Ishikawa (cell line): Measurements from ENCODE around the gene SLC7A10.

Experiments used
- CEBPB ChIP-seq: IDR thresholded peaks from 2 replicates; pipeline ENCODE4 v1.6.1; 2012
- CREB1 ChIP-seq: IDR thresholded peaks from 2 replicates; pipeline ENCODE4 v1.6.1; 2012; ENCODE audit warnings: low read depth
- EGR1 ChIP-seq: IDR thresholded peaks from 2 replicates; pipeline ENCODE4 v1.6.1; 2012
- EP300 ChIP-seq: IDR thresholded peaks from 2 replicates; pipeline ENCODE4 v1.6.1; 2012; ENCODE audit warnings: borderline replicate concordance
- FOXM1 ChIP-seq: IDR thresholded peaks from 2 replicates; pipeline ENCODE4 v1.6.1; 2012; ENCODE audit warnings: low read depth, borderline replicate concordance
- NFIC ChIP-seq: IDR thresholded peaks from 2 replicates; pipeline ENCODE4 v1.6.1; 2012
- RAD21 ChIP-seq: IDR thresholded peaks from 2 replicates; pipeline ENCODE4 v1.6.1; 2012; ENCODE audit warnings: low read depth
- TAF1 ChIP-seq: IDR thresholded peaks from 2 replicates; pipeline ENCODE4 v1.6.1; 2012; ENCODE audit warnings: low read depth, mild to moderate bottlenecking
- TCF12 ChIP-seq: IDR thresholded peaks from 2 replicates; pipeline ENCODE4 v1.6.1; 2012; ENCODE audit warnings: low read depth
- TEAD4 ChIP-seq: IDR thresholded peaks from 2 replicates; pipeline ENCODE4 v1.6.1; 2012
- YY1 ChIP-seq: IDR thresholded peaks from 2 replicates; pipeline ENCODE4 v1.6.1; 2012; ENCODE audit warnings: low read depth
- ZBTB7A ChIP-seq: IDR thresholded peaks from 2 replicates; pipeline ENCODE4 v1.6.1; 2012; ENCODE audit warnings: low read depth
- TF ChIP-seq, protein P1 (sequence below): IDR thresholded peaks from 2 replicates; pipeline ENCODE4 v1.6.1; 2012; ENCODE audit warnings: low read depth, mild to moderate bottlenecking
- TF ChIP-seq, protein P2 (sequence below): IDR thresholded peaks from 2 replicates; pipeline ENCODE4 v1.6.1; 2012
- TF ChIP-seq, protein P3 (sequence below): IDR thresholded peaks from 2 replicates; pipeline ENCODE4 v1.6.1; 2012

The SLC7A10 gene

GRCh38 chr19:33248954-33249613, 23.4 kb upstream of the SLC7A10 start:
- TF ChIP-seq EP300: no peak
- no peak for TF ChIP-seq CREB1
- TF ChIP-seq RAD21: no peak
- no peak for TF ChIP-seq YY1
- TF ChIP-seq NFIC: no peak
- TF ChIP-seq FOXM1: no peak
- TF ChIP-seq, protein P1, sequence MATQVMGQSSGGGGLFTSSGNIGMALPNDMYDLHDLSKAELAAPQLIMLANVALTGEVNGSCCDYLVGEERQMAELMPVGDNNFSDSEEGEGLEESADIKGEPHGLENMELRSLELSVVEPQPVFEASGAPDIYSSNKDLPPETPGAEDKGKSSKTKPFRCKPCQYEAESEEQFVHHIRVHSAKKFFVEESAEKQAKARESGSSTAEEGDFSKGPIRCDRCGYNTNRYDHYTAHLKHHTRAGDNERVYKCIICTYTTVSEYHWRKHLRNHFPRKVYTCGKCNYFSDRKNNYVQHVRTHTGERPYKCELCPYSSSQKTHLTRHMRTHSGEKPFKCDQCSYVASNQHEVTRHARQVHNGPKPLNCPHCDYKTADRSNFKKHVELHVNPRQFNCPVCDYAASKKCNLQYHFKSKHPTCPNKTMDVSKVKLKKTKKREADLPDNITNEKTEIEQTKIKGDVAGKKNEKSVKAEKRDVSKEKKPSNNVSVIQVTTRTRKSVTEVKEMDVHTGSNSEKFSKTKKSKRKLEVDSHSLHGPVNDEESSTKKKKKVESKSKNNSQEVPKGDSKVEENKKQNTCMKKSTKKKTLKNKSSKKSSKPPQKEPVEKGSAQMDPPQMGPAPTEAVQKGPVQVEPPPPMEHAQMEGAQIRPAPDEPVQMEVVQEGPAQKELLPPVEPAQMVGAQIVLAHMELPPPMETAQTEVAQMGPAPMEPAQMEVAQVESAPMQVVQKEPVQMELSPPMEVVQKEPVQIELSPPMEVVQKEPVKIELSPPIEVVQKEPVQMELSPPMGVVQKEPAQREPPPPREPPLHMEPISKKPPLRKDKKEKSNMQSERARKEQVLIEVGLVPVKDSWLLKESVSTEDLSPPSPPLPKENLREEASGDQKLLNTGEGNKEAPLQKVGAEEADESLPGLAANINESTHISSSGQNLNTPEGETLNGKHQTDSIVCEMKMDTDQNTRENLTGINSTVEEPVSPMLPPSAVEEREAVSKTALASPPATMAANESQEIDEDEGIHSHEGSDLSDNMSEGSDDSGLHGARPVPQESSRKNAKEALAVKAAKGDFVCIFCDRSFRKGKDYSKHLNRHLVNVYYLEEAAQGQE: no peak

GRCh38 chr19:33248553-33248953, 22.9 kb upstream of the SLC7A10 start:
- TF ChIP-seq EGR1 (no peak), EP300 (no peak), CREB1 (no peak)

DNA sequence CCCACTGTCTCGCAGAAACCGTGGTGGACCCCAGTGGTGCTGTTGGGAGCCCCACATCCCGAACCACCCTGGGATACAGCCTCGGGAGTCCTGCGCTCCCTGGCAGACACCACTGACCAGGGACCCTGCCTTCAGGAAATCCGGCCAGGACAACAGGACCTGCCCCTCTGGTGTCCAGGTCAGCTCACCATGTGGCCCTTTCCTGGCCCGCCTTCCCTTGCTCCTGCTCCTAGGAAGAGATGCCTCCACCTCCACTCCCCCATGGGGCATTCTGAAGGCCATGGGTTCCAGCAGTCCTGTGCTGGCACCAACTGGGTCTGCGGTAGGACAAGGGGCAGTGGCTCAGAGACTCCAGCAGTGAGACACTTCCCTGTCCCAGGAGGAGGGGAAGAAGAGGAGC, 22.5 kb upstream of the SLC7A10 start:
- TF ChIP-seq FOXM1: no peak
- no peak for TF ChIP-seq EGR1
- no peak for TF ChIP-seq RAD21
- TF ChIP-seq TCF12: no peak
- no peak for TF ChIP-seq NFIC
- TF ChIP-seq CREB1: no peak
- TF ChIP-seq TAF1: no peak
- no peak for TF ChIP-seq CEBPB
- TF ChIP-seq, protein P1: no peak
- TF ChIP-seq, protein P2, sequence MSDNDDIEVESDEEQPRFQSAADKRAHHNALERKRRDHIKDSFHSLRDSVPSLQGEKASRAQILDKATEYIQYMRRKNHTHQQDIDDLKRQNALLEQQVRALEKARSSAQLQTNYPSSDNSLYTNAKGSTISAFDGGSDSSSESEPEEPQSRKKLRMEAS: no peak
- TF ChIP-seq ZBTB7A: no peak
- TF ChIP-seq, protein P3, sequence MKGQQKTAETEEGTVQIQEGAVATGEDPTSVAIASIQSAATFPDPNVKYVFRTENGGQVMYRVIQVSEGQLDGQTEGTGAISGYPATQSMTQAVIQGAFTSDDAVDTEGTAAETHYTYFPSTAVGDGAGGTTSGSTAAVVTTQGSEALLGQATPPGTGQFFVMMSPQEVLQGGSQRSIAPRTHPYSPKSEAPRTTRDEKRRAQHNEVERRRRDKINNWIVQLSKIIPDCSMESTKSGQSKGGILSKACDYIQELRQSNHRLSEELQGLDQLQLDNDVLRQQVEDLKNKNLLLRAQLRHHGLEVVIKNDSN: no peak
- no peak for TF ChIP-seq YY1
- no peak for TF ChIP-seq EP300
- TF ChIP-seq TEAD4: no peak

DNA sequence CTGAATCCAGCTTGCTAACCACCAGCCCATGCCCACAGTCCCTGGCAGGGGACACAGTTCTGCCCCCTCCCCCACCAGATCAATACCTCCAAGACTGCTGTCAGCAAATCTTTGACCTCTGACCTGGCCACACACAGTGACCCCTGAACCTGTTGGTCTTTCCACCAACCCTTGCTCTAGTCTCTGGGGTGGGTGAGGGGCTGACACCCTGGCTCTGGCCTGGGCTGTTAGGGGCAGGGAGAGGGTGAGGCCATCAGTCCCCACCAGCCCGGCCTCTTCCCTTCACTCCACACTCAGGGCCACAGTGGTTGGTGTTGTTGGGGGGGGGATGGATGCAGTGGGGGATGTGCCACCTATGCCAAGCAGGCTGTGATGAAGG, 21.8 kb upstream of the SLC7A10 start:
- TF ChIP-seq YY1 (no peak), NFIC (no peak), TCF12 (no peak), TAF1 (no peak), EP300 (no peak), EGR1 (no peak), ZBTB7A (no peak), CREB1 (no peak), CEBPB (no peak), RAD21 (no peak), TEAD4 (no peak)
- TF ChIP-seq, protein P1: no peak
- TF ChIP-seq, protein P3: no peak

- TF ChIP-seq CEBPB (no peak), EP300 (no peak), YY1 (no peak), CREB1 (no peak), EGR1 (no peak), NFIC (no peak), RAD21 (no peak), TEAD4 (no peak), FOXM1 (no peak), ZBTB7A (no peak), TAF1 (no peak), TCF12 (no peak)
- TF ChIP-seq, protein P2: no peak
- TF ChIP-seq, protein P3: no peak
- TF ChIP-seq, protein P1: no peak
Observed at GRCh38 chr19:33246709-33247440, 21.2 kb upstream of the SLC7A10 start.
